MM.1S (cell line): ENCODE results near the gene DYNC1I1.

Experiments used
- EZH2 ChIP-seq: fragments of 300-600 bp; sonication (generic); optimal IDR thresholded peaks from 2 replicates; pipeline ENCODE3; 2017; ENCODE audit warnings: low read depth, mild to moderate bottlenecking, antibody characterized with exemption, low read length, mixed read lengths
- TF ChIP-seq, protein P1 (sequence below): fragments of 300-600 bp; sonication (generic); IDR thresholded peaks from 2 replicates; pipeline ENCODE4 v1.5.1; 2016; ENCODE audit warnings: antibody characterized with exemption, low read length, mixed read lengths

DNA sequence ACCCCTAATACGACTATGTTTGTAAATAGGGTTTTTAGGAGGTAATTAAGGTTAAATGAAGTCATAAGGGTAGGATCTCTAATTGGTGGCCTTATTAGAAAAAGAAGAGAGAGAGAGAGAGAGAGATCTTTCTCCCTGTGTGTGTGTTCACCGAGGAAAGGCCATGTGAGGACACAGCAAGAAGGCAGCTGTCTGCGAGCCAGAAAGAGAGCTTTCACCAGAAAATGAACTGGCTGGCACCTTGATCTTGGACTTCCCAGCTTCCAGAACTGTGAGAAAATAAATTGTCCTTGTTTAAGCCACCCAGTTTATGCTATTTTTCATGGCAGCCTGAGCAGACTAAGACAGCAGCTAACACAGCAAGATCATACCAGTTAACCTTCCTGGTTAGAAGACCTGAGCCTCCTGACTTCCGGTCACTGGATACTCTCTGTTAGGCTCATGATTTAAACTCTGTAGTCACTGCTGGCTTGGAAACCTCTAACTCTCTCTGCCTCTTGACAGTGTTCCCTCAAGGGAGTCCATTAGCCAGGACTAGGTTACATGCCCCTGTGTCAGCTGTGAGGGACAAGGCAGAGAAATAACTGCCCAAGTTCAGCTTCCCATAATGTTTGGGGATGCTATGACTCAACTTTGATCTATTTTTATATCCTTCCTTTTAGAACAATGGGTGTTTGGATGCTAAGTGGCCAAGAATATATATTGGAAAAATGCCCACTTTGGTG, 102.3 kb downstream of the DYNC1I1 start:
- TF ChIP-seq, protein P1, sequence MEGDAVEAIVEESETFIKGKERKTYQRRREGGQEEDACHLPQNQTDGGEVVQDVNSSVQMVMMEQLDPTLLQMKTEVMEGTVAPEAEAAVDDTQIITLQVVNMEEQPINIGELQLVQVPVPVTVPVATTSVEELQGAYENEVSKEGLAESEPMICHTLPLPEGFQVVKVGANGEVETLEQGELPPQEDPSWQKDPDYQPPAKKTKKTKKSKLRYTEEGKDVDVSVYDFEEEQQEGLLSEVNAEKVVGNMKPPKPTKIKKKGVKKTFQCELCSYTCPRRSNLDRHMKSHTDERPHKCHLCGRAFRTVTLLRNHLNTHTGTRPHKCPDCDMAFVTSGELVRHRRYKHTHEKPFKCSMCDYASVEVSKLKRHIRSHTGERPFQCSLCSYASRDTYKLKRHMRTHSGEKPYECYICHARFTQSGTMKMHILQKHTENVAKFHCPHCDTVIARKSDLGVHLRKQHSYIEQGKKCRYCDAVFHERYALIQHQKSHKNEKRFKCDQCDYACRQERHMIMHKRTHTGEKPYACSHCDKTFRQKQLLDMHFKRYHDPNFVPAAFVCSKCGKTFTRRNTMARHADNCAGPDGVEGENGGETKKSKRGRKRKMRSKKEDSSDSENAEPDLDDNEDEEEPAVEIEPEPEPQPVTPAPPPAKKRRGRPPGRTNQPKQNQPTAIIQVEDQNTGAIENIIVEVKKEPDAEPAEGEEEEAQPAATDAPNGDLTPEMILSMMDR: no peak
- no peak for TF ChIP-seq EZH2
